Measurements from ENCODE around the gene LTK.

LTK gene

GRCh38 chr15:41495736-41496599 is 17.7 kb downstream of the LTK start:
- DNase-seq: no peak

GRCh38 chr15:41494922-41495735 is 18.5 kb downstream of the LTK start:
- peak in 1 of 2 donors; percentile 37 for DNase-seq

- peak in 1 of 2 donors; percentile 32 for DNase-seq
Observed at GRCh38 chr15:41494190-41494921, 19.3 kb downstream of the LTK start.

- no peak for DNase-seq
Observed at GRCh38 chr15:41493902-41494189, 19.8 kb downstream of the LTK start.

- DNase-seq: peak; percentile 72 to 81
Observed at GRCh38 chr15:41493205-41493901, 20.3 kb downstream of the LTK start, which contains the start of gene ITPKA. Gene ITPKA, plus strand, starts transcription at chr15:41493874. Its CDS starts 54 bp downstream, at chr15:41493928.

- DNase-seq: no peak
Observed at GRCh38 chr15:41492597-41493204, 20.9 kb downstream of the LTK start.

GRCh38 chr15:41491889-41492288 is 21.7 kb downstream of the LTK start:
- DNase-seq: no peak

GRCh38 chr15:41490355-41490754 is 23.3 kb downstream of the LTK start:
- DNase-seq: no peak

GRCh38 chr15:41489641-41490040 is 24.0 kb downstream of the LTK start:
- no peak for DNase-seq

- peak in 1 of 2 donors; percentile 28 for DNase-seq
Observed at GRCh38 chr15:41487802-41488201, 25.8 kb downstream of the LTK start.

- no peak for DNase-seq
Observed at GRCh38 chr15:41487381-41487780, 26.2 kb downstream of the LTK start.

GRCh38 chr15:41486286-41486685 is 27.3 kb downstream of the LTK start:
- DNase-seq: no peak

- no peak for DNase-seq
Observed at GRCh38 chr15:41484937-41485625, 28.5 kb downstream of the LTK start.

GRCh38 chr15:41483519-41483918 is 30.1 kb downstream of the LTK start:
- peak in 1 of 2 donors; percentile 47 for DNase-seq

- peak; percentile 16 to 63 for DNase-seq
Observed at GRCh38 chr15:41483115-41483514, 30.5 kb downstream of the LTK start.

GRCh38 chr15:41482110-41482877 is 31.3 kb downstream of the LTK start:
- DNase-seq: no peak

GRCh38 chr15:41480396-41481140 is 33.1 kb downstream of the LTK start:
- no peak for DNase-seq

GRCh38 chr15:41476416-41477048 is 37.1 kb downstream of the LTK start:
- no peak for DNase-seq

GRCh38 chr15:41474941-41475340 is 38.7 kb downstream of the LTK start:
- no peak for DNase-seq
